NB4 (cell line): ENCODE data around the gene DNAJC28.
"Not testable (repeated sequence)": the region's sequence is repeated elsewhere in the genome, so short reads cannot be mapped to it uniquely, and the experiment has no call there.

Experiments
- DNase-seq: peaks from one replicate; pipeline ENCODE4 v3.0.0; 2010; ENCODE audit warnings: low read depth
- H3K4me3 ChIP-seq: one replicate; pipeline ENCODE4 v1.5.1; 2011; ENCODE audit warnings: mild to moderate bottlenecking, low read depth, low read length, moderate library complexity
- CTCF ChIP-seq: IDR thresholded peaks from one replicate; pipeline ENCODE4 v1.5.1; 2012; ENCODE audit warnings: low read depth, low read length
- MAX ChIP-seq: IDR thresholded peaks from 2 replicates; pipeline ENCODE4 v1.6.1; 2011; ENCODE audit warnings: low read depth, low read length
- MYC ChIP-seq: IDR thresholded peaks from 2 replicates; pipeline ENCODE4 v1.6.1; 2011; ENCODE audit warnings: low read depth, low read length
- POLR2A ChIP-seq: IDR thresholded peaks from 2 replicates; pipeline ENCODE4 v1.6.1; 2011; ENCODE audit warnings: mild to moderate bottlenecking; ENCODE audit not compliant: insufficient read length; ENCODE audit errors: extremely low read depth

Gene DNAJC28

GRCh38 chr21:33470701-33471100, 20.8 kb downstream of the DNAJC28 start:
- DNase-seq = no peak
- no peak overlapping the region for H3K4me3 ChIP-seq
- TF ChIP-seq MAX (no peak), CTCF (no peak), POLR2A (no peak), MYC (no peak)

- DNase-seq, H3K4me3 ChIP-seq: not testable (repeated sequence)
These were observed 22.3 kb downstream of the DNAJC28 start for GRCh38 chr21:33469183-33469582.

- TF ChIP-seq MAX = no peak
- TF ChIP-seq MYC = no peak
- no peak for TF ChIP-seq CTCF
- no peak for TF ChIP-seq POLR2A
- no peak for DNase-seq
- no peak overlapping the region for H3K4me3 ChIP-seq
These were observed 29.8 kb downstream of the DNAJC28 start for GRCh38 chr21:33461538-33462250.

- H3K4me3 ChIP-seq = no peak overlapping the region
- DNase-seq = no peak
- no peak for TF ChIP-seq POLR2A
- no peak for TF ChIP-seq MYC
- no peak for TF ChIP-seq CTCF
- TF ChIP-seq MAX = no peak
These were observed 32.7 kb downstream of the DNAJC28 start for GRCh38 chr21:33458861-33459260.

GRCh38 chr21:33455686-33456446, 35.6 kb downstream of the DNAJC28 start:
- H3K4me3 ChIP-seq = no peak overlapping the region
- no peak for DNase-seq
- TF ChIP-seq MYC (no peak), POLR2A (no peak), MAX (no peak), CTCF (no peak)

- H3K4me3 ChIP-seq = no peak overlapping the region
- no peak for TF ChIP-seq MAX
- TF ChIP-seq POLR2A = no peak
- TF ChIP-seq CTCF = no peak
- no peak for TF ChIP-seq MYC
- no peak for DNase-seq
These were observed 39.2 kb downstream of the DNAJC28 start for GRCh38 chr21:33452362-33452761.
